GM18861 (cell line): Measurements from ENCODE around the gene TRPC4AP.

Experiments used
- ATAC-seq: cut with Tn5 transposase; IDR thresholded peaks from one replicate; pipeline ENCODE4 v1.9.1; 2021; ENCODE audit not compliant: unreplicated experiment

The TRPC4AP gene

GRCh38 chr20:35017099-35017835 lies 75.3 kb downstream of the TRPC4AP start:
- no peak for ATAC-seq

- ATAC-seq: no peak
Measured at GRCh38 chr20:35015863-35016193, 76.8 kb downstream of the TRPC4AP start.

GRCh38 chr20:35014537-35014936 lies 78.1 kb downstream of the TRPC4AP start:
- no peak for ATAC-seq

GRCh38 chr20:35013421-35014411 lies 78.9 kb downstream of the TRPC4AP start:
- no peak for ATAC-seq

GRCh38 chr20:35012227-35013069 lies 80.2 kb downstream of the TRPC4AP start:
- ATAC-seq: no peak

GRCh38 chr20:35011589-35012226 lies 80.9 kb downstream of the TRPC4AP start:
- ATAC-seq: no peak

- no peak for ATAC-seq
Measured at GRCh38 chr20:35010405-35011192, 82.0 kb downstream of the TRPC4AP start.

- ATAC-seq: no peak
Measured at GRCh38 chr20:35009665-35010328, 82.8 kb downstream of the TRPC4AP start.

- ATAC-seq: no peak
Measured at GRCh38 chr20:35008411-35009342, 83.9 kb downstream of the TRPC4AP start.

- ATAC-seq: no peak
Measured at GRCh38 chr20:35007891-35008290, 84.7 kb downstream of the TRPC4AP start.

- no peak for ATAC-seq
Measured at GRCh38 chr20:35007413-35007812, 85.2 kb downstream of the TRPC4AP start.

GRCh38 chr20:35006531-35006971 lies 86.1 kb downstream of the TRPC4AP start:
- ATAC-seq: no peak

- ATAC-seq: no peak
Measured at GRCh38 chr20:35006009-35006408, 86.6 kb downstream of the TRPC4AP start.

- ATAC-seq: no peak
Measured at GRCh38 chr20:35005463-35005961, 87.1 kb downstream of the TRPC4AP start.

GRCh38 chr20:35004749-35005462 lies 87.7 kb downstream of the TRPC4AP start:
- no peak for ATAC-seq

- ATAC-seq: no peak
Measured at GRCh38 chr20:35004051-35004725, 88.4 kb downstream of the TRPC4AP start.
